ENCODE results near the gene B3GNT4.
"Not testable (repeated sequence)": the region's sequence is repeated elsewhere in the genome, so short reads cannot be mapped to it uniquely, and the experiment has no call there.

Gene B3GNT4

DNA sequence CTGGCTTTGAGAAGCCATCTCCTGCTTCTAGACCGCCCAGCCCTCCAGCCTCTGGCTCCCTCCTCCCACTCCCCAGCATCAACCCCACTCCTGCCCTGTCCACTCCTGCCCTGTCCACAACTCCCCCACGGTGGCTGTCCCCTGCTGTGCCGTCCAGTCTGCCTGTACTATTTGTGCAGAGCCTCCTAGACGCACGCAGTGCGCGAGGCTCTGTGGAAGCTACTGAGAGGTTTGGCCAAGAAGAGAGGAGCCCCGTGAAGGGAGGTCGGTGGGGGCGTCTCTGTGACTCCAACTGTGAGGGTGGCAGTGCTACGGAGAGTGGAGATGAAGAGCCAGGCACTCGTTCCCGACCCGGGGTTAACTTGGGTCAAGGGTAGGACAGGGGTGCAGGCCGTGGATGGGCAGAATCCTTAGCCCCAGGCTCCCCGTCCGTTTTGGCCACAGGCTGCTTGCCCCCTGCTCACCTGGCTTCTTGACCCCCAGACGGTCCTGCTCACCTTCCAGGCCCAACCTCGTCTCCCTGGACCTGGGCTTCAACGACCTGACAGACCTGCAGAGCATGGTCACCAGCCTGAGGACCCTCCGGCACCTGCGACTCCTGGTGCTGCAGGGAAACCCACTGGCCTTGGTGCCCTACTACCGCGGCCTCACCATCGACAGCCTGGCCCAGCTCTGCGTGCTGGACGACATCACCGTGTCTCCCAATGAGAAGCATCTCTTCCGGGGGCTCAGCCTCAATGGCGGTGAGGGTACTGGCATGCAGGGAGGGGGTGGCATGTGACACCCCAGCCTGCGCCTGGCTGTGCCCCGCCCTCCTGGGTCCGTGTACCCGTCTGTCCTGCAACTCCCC lies 13.7 kb upstream of the B3GNT4 start:
- DNase-seq: no peak

DNA sequence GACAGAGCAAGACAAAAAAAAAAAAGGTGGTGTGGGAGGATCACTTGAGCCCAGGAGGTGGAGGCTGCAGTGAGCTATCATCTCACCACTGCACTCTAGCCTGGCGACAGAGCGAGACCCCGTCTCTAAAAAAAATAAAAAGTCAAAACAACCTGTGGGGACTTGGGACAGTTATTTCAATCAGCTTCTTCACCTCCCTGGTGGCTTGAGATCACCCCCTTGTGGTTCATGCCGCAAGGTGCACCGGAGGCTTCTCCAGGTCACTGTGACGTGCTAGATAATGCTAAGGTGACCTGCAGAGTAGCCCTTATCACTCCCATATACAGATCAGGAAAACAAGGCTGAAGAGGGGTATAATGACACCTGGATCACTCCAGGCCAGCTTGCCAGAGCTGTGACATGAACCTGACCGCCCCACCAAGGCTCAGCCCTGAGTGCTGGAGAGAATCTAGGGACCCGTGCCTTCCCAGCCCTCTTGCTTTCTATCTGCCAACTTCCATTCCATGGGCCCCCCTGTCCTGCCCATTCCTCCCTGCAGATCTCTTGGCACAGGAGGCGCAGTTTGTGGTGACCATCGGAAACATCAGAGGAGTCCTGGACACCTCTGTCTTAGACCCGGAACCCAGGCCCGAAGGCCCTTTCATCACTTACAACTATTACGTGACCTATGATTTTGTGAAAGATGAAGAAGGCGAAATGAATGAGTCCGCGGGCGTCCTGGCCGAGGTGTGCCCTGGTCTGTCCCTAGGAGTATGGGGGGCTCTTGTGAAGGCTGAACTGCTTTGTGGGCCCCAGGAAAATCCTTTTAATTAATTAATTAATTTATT lies 12.5 kb upstream of the B3GNT4 start:
- no peak for DNase-seq

DNA sequence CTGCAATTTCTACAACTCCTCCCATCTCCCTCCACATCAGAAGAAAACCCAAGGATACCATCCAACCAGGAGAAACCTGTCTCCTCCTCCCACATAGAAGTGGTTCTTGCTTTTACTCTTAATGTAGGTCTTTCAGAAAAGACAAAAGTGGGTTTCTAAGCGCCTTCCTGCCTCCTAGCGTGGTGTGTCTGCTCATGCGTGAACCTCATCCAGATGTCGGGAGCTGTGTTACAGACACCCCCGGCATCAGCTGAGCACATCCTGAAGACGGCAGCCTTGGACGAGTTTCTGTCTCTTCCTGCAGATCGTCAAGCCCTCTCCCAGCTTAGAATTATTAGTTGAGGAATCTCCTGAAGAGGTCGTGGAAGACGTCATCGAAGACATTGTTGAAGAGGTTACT lies 11.1 kb upstream of the B3GNT4 start:
- DNase-seq: no peak

DNA sequence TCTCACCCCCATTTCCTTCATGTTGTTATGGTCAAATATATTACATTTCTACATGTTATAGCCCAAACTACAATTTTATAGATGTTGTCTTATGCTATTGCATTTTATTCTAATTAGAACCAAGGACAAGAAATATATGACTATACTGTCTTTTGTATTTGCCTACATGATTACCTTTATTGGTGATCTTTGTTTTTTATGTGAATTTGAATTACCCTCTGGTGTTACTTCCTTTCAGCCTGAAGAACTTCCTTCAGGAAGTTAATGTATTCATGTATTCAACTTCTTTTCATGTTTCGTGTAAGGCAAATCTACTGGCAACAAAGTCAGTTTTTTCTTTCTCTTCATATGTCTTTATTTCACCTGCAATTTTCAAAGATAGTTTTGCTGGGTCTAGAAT lies 8.7 kb upstream of the B3GNT4 start:
- DNase-seq: no peak

DNA sequence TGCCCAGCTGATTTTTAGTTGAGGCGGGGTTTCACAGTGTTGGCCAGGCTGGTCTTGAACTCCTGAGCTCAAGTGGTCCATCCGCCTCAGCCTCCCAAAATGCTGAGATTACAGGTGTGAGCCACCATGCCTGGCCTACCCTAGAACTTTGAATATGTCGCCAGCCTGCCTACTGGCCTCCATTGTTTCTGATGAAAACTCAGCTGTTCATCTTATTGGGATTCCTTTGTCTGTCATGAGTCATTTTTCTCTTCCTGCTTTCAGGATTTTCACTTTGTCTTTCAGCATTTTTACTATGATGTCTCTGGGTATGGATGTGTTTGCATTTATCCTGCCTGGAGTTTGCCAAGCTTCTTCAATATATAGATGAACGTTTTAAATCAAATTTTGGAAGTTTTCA lies 8.1 kb upstream of the B3GNT4 start:
- DNase-seq: no peak

DNA sequence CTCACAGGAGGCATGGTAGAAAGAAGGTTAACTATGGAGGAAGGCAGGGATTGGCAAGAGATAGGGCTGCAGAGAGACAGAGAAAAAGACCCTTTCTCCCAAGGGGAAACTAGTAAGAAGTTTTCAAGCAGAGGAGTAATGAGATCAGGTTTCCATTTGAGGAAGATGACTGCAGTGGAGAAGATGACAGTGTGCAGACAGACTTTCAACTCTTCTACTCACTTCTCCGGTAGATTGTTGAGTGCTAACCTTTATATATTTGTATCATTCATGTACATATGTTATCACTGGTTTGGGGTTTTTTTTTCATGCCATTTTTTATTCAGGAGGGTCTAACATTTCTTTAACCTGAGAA lies 5.9 kb upstream of the B3GNT4 start:
- DNase-seq: no peak

DNA sequence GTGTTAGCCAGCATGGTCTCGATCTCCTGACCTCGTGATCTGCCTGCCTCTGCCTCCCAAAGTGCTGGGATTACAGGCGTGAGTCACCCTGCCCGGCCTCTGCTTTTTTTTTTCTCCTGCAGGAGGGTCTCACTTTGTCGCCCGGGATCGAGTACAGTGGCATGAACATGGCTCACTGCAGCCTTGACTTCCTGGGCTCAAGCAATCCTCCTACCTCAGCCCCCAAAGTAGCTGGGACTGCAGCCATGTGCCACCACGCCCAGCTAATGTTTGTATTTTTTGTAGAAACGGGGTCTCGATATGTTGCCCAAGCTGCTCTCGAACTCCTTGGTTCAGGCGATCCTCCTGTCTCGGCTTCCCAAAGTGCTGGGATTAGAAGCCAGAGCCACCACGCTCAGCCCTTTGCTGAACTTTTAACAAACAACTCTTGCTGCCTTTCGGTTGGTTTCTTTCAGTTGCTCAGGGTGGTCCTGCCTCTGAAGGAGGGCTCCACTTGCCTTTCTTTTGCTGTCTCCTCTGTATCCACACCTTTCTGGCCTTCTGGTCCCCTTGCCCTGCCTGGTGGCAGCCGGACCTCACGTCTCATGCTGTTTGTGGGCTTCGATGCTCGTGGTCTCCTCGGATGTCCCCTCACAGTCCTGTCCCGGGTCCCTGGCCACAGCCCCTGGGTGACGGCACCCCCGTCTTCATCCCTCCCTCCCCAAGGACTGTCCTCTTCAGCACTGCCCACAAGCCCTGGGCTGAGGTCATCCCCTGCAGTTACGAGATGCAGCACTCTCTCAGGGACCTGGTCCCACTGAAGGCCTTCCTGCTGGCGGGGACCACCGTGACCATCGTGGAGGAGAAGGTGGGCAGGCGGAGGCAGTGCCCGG lies 3.8 kb upstream of the B3GNT4 start:
- DNase-seq: no peak

DNA sequence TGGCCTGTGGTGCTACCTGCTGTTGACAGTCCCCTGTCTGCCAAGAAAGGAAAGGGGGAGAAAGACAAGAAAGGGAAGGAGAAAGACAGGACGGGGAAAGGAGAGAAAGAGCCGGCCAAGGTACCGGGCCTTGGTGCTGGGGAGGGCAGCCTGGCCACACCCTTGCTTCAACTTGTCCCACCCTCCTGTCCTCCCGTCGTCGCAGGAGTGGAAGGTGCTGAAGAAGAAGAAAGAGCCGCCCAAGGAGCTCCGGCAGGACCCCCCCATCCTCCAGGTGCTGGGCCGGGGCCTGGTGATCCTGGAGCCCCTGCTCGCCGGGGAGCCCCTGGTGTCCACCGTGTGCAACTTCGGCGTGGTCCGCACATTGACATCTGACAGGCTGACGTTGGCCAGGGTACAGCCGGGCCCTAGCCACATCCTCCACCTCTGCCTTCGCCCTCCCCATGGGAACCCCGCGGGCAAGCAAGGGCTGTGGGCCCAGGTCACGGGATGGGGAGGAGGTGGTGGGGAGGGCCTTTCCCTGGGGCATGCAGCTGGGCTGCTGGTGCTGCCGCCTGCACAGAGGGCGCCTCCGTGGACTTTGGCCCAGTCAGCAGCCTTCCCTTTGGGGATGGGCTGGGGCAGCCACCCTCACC lies 2.9 kb upstream of the B3GNT4 start:
- no peak for DNase-seq

DNA sequence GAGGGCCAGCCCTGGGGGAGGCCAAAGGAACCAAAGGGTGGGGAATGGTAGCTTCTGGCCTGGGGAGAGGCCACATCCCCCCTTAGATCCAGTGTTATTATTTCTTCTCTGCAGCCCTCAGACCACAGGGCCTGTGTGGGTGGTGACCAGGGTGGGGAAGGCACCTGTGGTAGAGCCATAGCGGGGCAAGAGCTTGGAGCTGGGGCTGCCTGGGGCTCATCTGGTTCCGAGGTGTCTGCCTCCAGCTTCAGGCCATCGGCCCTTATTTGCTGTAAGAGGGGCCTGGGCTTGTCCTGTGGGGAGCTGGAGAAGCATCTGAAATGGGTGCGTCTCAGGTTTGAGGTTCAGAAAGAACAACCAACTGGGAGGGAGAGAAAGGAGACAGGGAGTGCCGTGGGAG lies 2.1 kb upstream of the B3GNT4 start:
- DNase-seq: no peak

DNA sequence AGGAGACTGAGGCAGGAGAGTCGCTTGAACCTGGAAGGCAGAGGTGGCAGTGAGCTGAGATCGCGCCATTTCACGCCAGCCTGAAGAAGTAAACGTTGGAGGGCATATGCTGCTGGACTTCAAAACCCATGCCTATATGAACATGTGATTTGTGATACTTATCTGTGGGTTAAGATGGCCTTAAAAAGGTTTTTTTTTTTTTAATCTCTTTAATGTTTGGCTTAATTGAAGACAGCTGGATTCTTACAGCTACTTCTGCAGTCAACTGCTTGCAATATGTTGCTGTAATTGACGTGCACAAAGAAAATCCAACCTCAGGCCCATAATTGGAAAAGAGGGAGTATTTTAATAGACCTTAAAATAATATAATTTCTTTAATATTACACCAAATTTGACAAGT lies 1.5 kb upstream of the B3GNT4 start:
- no peak for DNase-seq

DNA sequence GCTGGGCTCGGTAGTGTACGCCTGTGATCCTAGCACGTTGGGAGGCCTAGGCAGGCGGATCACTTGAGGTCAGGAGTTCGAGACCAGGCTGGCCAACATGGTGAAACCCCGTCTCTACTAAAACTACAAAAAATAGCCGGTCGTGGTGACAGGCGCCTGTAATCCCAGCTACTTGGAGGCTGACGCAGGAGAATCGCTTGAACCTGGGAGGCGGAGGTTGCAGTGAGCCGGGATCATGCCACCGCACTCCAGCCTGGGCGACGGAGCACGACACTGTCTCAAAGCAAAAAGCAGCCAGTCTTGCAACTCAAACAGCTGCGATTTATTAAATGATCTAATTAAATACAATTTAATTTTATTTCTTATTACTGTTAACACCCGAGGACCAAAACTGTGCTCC lies 698 bp upstream of the B3GNT4 start:
- DNase-seq: not testable (repeated sequence)

DNA sequence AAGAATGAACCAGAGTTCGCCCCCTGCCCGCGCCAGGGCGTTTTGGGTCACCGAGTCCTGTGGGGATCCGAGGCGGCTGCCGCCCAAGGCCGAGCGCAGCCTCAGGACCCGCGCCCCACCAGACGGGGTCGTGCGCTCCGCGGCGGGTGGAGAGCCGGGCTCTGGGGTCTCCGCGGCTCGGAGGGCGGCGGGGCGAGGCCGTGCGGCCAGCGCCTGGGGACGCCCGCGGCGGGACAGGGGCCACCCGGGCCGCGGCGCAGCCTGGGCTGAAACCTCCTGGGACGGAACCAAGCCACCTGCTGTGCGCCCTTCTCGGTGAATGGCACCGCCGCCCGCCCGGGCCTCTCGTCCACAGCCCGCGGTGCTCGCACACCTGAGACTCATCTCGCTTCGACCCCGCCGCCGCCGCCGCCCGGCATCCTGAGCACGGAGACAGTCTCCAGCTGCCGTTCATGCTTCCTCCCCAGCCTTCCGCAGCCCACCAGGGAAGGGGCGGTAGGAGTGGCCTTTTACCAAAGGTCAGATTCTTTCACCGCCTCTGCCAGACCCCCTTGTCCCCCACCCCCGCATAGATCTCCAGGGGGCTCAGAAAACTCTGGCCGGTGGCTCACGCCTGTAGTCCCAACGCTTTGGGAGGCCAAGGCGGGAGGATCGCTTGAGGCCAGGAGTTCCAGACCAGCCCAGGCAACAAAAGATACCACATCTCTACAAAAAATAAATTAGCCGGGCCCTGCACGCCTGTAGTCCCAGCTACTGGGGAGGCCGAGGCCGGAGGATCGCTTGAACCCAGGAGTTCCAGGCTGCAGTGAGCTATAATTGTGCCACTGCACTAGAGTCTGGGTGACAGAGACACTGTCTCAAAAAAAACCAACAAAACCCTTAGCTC lies 901 bp downstream of the B3GNT4 start:
- no peak for DNase-seq

DNA sequence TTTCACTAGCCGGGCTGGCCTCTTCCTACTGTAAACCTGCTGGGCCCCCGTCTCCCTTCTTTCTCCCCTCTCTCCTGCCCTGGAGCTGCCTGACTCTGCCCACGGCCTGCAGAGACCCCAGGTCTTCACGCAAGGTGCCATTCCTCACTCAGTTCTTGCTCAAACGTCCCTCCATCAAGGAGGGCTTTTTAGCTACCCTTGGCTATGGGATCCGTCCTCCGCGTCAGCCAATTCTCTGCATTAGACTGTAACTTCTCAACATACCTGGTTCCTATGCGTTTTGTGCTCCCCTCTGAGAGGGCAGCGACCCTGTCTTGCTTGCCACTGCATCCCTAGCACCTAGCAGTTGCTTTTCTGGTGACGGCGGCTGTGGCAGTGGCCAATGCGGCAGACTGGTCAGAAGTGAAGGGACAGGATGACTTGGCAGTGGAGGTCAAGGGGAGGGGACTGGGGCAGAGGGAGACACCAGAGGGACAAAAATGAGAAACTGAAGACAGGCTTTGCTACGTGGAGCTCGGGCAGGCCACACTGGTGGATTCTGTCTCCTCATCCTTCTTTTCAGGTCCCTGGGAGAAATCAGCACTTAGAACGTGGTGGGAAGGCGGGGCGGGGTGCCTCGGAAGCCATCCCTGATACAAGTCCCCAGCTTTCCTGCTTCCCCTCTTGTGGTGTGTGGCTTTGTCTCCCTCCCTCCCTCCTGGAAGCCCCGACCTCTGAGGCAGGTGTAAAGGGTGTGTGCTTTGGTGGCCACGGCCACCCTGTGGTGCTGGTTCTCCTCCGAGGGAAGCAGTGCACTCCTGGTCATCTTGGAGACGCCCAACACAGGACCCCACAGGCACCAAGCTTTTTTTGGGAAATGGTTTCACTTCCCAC lies 1.8 kb downstream of the B3GNT4 start:
- no peak for DNase-seq

DNA sequence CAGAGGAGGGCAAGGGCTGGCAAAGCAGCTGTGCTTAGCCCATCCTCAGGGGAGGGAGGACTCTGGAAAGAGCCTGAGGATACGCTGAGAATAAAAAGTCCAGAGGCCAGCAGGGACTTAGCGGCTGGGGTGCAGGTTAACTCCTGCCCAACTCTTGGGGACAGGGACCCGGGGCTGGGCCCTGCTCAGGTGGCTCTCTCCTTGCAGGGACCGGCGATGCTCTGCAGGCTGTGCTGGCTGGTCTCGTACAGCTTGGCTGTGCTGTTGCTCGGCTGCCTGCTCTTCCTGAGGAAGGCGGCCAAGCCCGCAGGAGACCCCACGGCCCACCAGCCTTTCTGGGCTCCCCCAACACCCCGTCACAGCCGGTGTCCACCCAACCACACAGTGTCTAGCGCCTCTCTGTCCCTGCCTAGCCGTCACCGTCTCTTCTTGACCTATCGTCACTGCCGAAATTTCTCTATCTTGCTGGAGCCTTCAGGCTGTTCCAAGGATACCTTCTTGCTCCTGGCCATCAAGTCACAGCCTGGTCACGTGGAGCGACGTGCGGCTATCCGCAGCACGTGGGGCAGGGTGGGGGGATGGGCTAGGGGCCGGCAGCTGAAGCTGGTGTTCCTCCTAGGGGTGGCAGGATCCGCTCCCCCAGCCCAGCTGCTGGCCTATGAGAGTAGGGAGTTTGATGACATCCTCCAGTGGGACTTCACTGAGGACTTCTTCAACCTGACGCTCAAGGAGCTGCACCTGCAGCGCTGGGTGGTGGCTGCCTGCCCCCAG lies 2.8 kb downstream of the B3GNT4 start:
- no peak for DNase-seq

DNA sequence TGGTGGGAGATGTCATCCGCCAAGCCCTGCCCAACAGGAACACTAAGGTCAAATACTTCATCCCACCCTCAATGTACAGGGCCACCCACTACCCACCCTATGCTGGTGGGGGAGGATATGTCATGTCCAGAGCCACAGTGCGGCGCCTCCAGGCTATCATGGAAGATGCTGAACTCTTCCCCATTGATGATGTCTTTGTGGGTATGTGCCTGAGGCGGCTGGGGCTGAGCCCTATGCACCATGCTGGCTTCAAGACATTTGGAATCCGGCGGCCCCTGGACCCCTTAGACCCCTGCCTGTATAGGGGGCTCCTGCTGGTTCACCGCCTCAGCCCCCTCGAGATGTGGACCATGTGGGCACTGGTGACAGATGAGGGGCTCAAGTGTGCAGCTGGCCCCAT lies 3.5 kb downstream of the B3GNT4 start:
- DNase-seq: no peak

DNA sequence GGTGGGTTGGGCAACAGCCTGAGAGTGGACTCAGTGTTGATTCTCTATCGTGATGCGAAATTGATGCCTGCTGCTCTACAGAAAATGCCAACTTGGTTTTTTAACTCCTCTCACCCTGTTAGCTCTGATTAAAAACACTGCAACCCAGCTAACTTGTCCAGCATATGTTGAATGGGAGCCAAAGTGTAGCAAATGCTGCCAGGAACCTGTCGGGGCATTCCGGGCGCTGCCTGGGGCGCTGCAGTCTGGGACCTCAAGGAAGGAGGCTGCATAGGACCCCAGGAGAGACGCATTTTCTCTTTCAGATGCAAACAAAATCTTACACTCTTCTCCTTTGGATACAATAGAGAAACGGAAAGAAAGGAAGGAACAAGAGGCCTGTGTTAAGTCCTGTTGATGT lies 3.9 kb downstream of the B3GNT4 start:
- no peak for DNase-seq

DNA sequence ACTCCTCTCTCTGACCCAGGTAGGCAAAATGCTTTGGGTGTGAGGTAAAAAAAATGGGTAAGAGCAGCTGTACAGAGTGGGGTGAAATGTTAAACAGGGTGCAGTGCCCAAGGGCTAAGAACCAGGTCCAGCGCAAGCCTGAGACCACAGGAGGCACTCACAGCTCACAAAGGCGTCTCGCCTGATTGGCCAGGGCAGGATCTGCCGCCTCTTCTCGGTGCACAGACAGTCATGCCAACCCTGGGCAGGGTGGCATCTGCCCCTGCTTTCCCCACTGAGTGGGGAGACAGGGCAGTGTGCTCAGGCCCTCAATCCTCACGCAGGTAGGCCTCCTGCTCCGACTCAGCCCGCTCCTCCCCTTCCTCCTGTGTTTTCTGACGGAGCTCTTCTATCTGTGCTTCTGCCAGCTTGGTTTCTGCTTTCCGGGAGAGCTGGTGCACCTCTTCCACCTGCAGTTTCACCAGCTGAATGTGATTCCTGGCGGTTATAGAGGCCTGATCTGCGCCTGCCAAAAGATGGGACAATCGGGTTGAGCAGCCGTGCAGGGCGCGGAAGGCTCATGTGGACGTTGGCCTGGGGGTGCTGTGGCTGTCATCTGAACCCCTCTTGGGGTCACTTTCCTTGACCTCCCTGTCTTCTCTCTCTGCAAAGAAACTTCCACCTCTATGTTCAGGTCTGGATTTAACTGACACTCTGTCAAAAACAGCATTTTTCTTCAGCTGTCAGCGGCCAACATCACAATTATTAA lies 4.7 kb downstream of the B3GNT4 start:
- no peak for DNase-seq

DNA sequence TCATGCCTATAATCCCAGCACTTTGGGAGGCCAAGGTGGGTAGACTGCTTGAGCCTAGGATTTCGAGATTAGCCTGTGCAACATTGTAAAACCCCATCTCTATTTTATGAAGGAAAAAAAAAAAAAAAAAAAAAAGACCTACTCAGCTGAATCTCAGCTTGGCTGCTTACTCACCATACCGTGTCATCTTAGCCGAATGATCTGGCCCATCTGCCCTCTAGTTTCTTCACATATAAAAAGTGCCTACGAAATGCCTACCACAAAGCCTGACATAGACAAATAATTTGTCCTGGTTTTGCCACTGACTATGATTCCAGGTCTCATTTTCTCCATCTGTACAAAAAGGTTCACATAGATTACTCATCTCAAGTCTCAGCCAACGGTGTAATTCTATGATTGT lies 12.3 kb downstream of the B3GNT4 start:
- DNase-seq: no peak

DNA sequence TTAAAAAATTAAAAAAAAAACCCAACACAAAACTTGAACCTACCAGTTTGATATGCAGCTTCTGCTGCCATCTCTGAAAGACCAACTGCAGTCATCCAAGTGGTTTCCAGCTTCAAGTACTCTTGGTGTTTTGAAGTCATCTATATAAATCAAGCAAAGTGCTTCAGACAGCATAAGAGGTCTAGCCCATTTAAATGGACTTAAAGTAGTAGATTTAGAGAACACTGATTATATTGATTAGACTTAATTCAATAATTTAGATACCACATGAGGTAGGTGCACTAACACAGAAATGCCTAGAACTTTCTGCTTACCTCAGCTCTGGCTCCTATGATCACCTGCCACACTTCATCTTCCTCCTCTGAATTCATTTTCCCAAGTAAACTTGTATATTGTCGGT lies 12.9 kb downstream of the B3GNT4 start:
- no peak for DNase-seq
